ENCODE measurements around the gene F11R.
A peak's percentile ranks its signal among the peaks of the same experiment; 100 is the strongest.

The F11R gene

GRCh38 chr1:160956966-160957365 is 64.0 kb downstream of the F11R start:
- no peaks in the 10 kb centered on the region for H3K27me3 ChIP-seq
- no peak for DNase-seq

DNA sequence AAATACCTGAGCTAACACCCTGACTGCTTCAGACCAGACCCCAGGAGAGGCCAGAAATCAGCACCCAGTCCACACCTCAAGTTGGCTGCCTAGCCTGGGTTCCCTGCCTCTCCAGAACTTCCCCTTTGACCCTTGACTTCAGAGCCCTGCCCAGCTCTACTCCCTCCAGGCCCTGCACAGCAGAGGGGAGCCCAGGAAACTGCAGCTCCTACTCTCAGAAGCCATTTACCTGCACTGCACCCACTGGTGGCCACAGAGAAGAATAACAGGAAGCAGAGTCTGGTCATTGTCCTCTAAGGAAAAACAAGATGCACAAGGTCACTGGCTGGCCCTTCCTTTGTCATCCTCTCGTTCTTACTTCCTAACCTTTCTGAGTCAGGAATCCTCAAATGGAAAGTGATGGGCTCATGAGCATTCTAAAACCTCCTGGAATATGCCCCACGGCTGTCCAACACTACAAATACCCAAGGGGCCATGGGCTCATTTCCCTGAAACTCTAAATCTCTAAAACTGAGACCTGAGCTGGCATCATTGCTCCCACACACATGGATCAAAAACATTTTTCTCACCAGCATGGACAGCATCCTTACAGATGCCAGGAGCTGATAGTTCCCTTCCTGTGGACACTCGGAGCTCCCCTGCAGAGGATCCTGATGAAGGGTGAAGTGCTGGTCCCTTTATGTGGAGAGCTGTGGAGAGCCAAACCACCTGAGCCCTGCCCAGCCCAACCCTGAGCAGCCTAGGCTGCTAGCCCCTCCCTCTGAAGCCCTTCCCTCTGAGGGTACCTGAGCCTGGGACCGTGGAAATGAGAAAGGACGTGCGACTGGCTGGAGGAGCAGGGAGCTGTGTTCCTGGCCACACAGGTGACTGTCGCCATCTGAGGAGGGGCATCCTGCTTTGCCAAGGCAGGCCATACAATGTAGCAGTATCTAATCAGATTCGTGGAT is 66.5 kb downstream of the F11R start, which contains the start of gene ITLN2:
Gene ITLN2 (minus strand): TSS at position 652 of the 947 bp plus-strand sequence. CDS start 68 bp downstream, at position 584.
- no peak within 1 kb of the TSS for H3K4me3 ChIP-seq
- no peak within 1 kb of the TSS for H3K27ac ChIP-seq
- DNase-seq = no peak
- H3K36me3 ChIP-seq = no peaks in the 10 kb centered on the region
- no peaks in the 10 kb centered on the region for H3K27me3 ChIP-seq
- no peaks in the 10 kb centered on the region for H3K9me3 ChIP-seq
- no peaks in the 10 kb centered on the region for H3K4me1 ChIP-seq
- TF ChIP-seq, protein P1, sequence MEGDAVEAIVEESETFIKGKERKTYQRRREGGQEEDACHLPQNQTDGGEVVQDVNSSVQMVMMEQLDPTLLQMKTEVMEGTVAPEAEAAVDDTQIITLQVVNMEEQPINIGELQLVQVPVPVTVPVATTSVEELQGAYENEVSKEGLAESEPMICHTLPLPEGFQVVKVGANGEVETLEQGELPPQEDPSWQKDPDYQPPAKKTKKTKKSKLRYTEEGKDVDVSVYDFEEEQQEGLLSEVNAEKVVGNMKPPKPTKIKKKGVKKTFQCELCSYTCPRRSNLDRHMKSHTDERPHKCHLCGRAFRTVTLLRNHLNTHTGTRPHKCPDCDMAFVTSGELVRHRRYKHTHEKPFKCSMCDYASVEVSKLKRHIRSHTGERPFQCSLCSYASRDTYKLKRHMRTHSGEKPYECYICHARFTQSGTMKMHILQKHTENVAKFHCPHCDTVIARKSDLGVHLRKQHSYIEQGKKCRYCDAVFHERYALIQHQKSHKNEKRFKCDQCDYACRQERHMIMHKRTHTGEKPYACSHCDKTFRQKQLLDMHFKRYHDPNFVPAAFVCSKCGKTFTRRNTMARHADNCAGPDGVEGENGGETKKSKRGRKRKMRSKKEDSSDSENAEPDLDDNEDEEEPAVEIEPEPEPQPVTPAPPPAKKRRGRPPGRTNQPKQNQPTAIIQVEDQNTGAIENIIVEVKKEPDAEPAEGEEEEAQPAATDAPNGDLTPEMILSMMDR (IDR thresholded peaks at IDR 0.05) = peak in 1 of 2 experiments; percentile 38
- intact Hi-C loops (cut with DNase I; ENCODE audit: low total_unique reads) = no loop called here

More at GRCh38 chr1:160956966-160957365, 64.0 kb downstream of the F11R start:
- Histone ChIP-seq H3K27ac (no peak overlapping the region), H3K4me1 (no peaks in the 10 kb centered on the region), H3K4me3 (no peak overlapping the region), H3K9me3 (no peaks in the 10 kb centered on the region), H3K36me3 (no peaks in the 10 kb centered on the region)
- TF ChIP-seq, protein P1 (IDR thresholded peaks at IDR 0.05) = no peak
- intact Hi-C loops (cut with DNase I; ENCODE audit: low total_unique reads) = no loop called here

DNA sequence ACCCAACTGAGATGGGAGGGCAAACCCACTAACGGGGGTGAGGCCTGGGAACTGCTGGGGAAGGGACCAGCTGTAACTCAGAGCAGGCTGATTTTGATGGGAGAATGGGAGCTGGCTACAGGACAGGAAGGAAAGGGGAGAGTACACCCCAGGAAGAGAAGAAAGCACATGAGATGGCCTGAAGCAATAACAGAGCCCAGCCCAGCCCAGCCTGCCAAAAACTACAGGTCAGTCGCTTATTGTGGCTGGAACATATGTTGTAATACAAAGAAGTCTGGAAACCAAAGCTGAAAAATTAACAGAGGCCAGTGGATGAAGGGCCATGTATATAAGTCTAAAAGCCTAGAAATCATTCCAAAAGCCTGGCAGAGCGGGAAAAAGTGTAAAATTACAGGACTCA is 67.9 kb downstream of the F11R start:
- intact Hi-C loops (cut with DNase I; ENCODE audit: low total_unique reads) = no loop called here
- Histone ChIP-seq H3K4me1 (no peaks in the 10 kb centered on the region), H3K4me3 (no peak overlapping the region), H3K36me3 (no peaks in the 10 kb centered on the region), H3K27ac (no peak overlapping the region), H3K27me3 (no peaks in the 10 kb centered on the region), H3K9me3 (no peaks in the 10 kb centered on the region)
- TF ChIP-seq, protein P1 (IDR thresholded peaks at IDR 0.05) = no peak
- peak in 1 of 2 donors; percentile 34 for DNase-seq

DNA sequence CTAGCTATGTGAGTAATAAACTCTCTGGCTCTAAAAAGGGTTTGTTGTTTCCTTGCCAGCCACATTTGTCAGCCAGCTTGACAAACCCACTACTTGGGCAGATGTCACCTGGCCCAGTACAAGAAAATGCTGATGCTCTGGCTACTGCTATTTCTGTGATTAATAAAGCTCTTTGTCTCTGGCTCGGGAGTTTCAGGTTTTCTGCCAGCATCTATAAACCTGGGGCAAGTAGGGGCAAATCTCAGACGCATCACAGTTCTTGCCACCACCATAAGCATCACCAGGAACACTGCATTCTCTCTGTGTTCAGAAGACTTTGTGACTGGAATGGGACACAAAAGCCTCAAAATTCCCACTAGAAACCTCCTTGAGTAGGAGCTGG is 68.8 kb downstream of the F11R start:
- no peak for DNase-seq
- no peaks in the 10 kb centered on the region for H3K27me3 ChIP-seq
- intact Hi-C loops (cut with DNase I; ENCODE audit: low total_unique reads) = no loop called here
- H3K4me3 ChIP-seq = no peak overlapping the region
- no peaks in the 10 kb centered on the region for H3K9me3 ChIP-seq
- H3K4me1 ChIP-seq = no peaks in the 10 kb centered on the region
- no peaks in the 10 kb centered on the region for H3K36me3 ChIP-seq
- TF ChIP-seq, protein P1 (IDR thresholded peaks at IDR 0.05) = no peak
- no peak overlapping the region for H3K27ac ChIP-seq

DNA sequence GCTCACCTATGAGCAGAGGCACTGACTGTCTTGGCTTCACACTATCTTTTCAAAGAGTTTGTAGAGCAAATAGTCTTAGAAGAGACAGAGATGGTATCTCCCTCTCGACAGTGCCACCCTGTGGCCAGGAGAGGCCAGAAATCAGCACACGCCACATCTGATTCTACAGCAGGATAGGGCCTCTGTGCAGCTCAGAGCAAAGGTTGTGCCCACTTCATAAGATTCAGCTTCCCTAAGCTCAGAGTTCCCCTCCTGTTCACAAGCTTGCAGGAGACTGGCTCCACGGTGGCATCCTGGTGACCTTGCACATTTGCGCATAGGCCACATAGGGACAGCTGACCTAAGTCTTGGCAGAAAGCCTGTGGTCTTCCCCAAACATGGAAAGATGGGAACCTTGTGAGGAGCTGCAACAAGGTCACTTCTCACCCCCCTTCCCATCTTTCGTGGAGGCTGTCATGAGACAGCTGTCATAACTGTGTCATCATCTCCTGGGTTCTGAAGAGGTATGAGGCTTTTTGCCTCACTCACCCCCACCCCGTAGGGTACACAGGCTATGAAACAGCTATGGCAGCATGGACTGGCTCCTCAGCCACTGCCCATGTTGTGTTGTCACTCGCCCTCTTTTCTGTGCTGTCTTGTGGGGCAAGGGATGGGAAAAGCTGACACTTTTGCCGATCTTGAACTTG is 69.4 kb downstream of the F11R start:
- no peak overlapping the region for H3K27ac ChIP-seq
- DNase-seq = peak in 1 of 2 donors; percentile 42
- H3K9me3 ChIP-seq = no peaks in the 10 kb centered on the region
- intact Hi-C loops (cut with DNase I; ENCODE audit: low total_unique reads) = no loop called here
- no peaks in the 10 kb centered on the region for H3K4me1 ChIP-seq
- no peak overlapping the region for H3K4me3 ChIP-seq
- no peaks in the 10 kb centered on the region for H3K27me3 ChIP-seq
- TF ChIP-seq, protein P1 (IDR thresholded peaks at IDR 0.05) = peak; percentile 41 to 48
- H3K36me3 ChIP-seq = no peaks in the 10 kb centered on the region
